Effector memory CD4-positive, alpha-beta T cell (primary cell): ENCODE results near the gene MTA1.

Experiments used
- DNase-seq, 3 donors: peaks; one replicate each; pipeline ENCODE4 v3.0.0-alpha.2; 2020
- H3K27ac ChIP-seq: 2 replicates; pipeline ENCODE4 v1.7.0; 2013; ENCODE audit warnings: mild to moderate bottlenecking, low read length, moderate library complexity; ENCODE audit not compliant: insufficient read depth, poor library complexity, severe bottlenecking
- H3K27me3 ChIP-seq: replicated peaks from 2 replicates; pipeline ENCODE4 v1.7.0; 2013; ENCODE audit warnings: mild to moderate bottlenecking, low read length; ENCODE audit not compliant: insufficient read depth, control insufficient read depth, poor library complexity, severe bottlenecking
- H3K36me3 ChIP-seq: 2 replicates; pipeline ENCODE4 v1.7.0; 2013; ENCODE audit warnings: mild to moderate bottlenecking, low read length, moderate library complexity; ENCODE audit not compliant: control insufficient read depth, insufficient read depth
- H3K4me1 ChIP-seq: 2 replicates; pipeline ENCODE4 v1.7.0; 2013; ENCODE audit warnings: low read length, mild to moderate bottlenecking; ENCODE audit not compliant: control insufficient read depth, insufficient read depth, poor library complexity, severe bottlenecking
- H3K4me3 ChIP-seq: 2 replicates; pipeline ENCODE4 v1.7.0; 2013; ENCODE audit warnings: low read length, low read depth, mild to moderate bottlenecking; ENCODE audit not compliant: insufficient read depth, poor library complexity, severe bottlenecking
- H3K9me3 ChIP-seq: 2 replicates; pipeline ENCODE4 v1.7.0; 2013; ENCODE audit warnings: mild to moderate bottlenecking, low read length, moderate library complexity; ENCODE audit not compliant: control insufficient read depth

MTA1 gene

GRCh38 chr14:105487986-105488777 is 68.6 kb downstream of the MTA1 start:
- no peaks in the 10 kb centered on the region for H3K36me3 ChIP-seq
- DNase-seq: no peak
- peak overlapping the region; percentile 71 for H3K4me3 ChIP-seq
- H3K4me1 ChIP-seq: peaks cover 63% of the 10 kb centered on the region
- no peaks in the 10 kb centered on the region for H3K9me3 ChIP-seq
- peak overlapping the region; percentile 100 for H3K27ac ChIP-seq
- H3K27me3 ChIP-seq: no peaks in the 10 kb centered on the region

GRCh38 chr14:105488781-105489541 is 69.3 kb downstream of the MTA1 start:
- H3K4me3 ChIP-seq: peak overlapping the region; percentile 59
- H3K4me1 ChIP-seq: peaks cover 55% of the 10 kb centered on the region
- no peaks in the 10 kb centered on the region for H3K36me3 ChIP-seq
- no peaks in the 10 kb centered on the region for H3K27me3 ChIP-seq
- no peaks in the 10 kb centered on the region for H3K9me3 ChIP-seq
- no peak for DNase-seq
- H3K27ac ChIP-seq: peak overlapping the region; percentile 100

- no peaks in the 10 kb centered on the region for H3K36me3 ChIP-seq
- peak overlapping the region; percentile 59 for H3K4me3 ChIP-seq
- H3K27ac ChIP-seq: peak overlapping the region; percentile 100
- H3K9me3 ChIP-seq: no peaks in the 10 kb centered on the region
- H3K27me3 ChIP-seq: no peaks in the 10 kb centered on the region
- peak; percentile 83 to 86 (median 86) for DNase-seq
- H3K4me1 ChIP-seq: peaks cover 48% of the 10 kb centered on the region
These were observed 70.1 kb downstream of the MTA1 start for GRCh38 chr14:105489542-105490266.

GRCh38 chr14:105490267-105490571 is 70.6 kb downstream of the MTA1 start:
- DNase-seq: no peak
- Histone ChIP-seq H3K27ac (peak overlapping the region; percentile 100), H3K27me3 (no peaks in the 10 kb centered on the region), H3K9me3 (no peaks in the 10 kb centered on the region), H3K36me3 (no peaks in the 10 kb centered on the region), H3K4me1 (peaks cover 43% of the 10 kb centered on the region), H3K4me3 (peak overlapping the region; percentile 59)

GRCh38 chr14:105490572-105491365 is 71.1 kb downstream of the MTA1 start, which contains the start of gene TEDC1:
TEDC1 (plus strand) TSS chr14:105491246; CDS start chr14:105491376, 130 bp downstream.
- Histone ChIP-seq H3K4me3 (peak within 1 kb of the TSS; percentile 72), H3K36me3 (no peaks in the 10 kb centered on the region), H3K9me3 (no peaks in the 10 kb centered on the region), H3K27me3 (no peaks in the 10 kb centered on the region), H3K27ac (peak within 1 kb of the TSS; percentile 100), H3K4me1 (peaks cover 37% of the 10 kb centered on the region)
- peak; percentile 99 for DNase-seq

DNA sequence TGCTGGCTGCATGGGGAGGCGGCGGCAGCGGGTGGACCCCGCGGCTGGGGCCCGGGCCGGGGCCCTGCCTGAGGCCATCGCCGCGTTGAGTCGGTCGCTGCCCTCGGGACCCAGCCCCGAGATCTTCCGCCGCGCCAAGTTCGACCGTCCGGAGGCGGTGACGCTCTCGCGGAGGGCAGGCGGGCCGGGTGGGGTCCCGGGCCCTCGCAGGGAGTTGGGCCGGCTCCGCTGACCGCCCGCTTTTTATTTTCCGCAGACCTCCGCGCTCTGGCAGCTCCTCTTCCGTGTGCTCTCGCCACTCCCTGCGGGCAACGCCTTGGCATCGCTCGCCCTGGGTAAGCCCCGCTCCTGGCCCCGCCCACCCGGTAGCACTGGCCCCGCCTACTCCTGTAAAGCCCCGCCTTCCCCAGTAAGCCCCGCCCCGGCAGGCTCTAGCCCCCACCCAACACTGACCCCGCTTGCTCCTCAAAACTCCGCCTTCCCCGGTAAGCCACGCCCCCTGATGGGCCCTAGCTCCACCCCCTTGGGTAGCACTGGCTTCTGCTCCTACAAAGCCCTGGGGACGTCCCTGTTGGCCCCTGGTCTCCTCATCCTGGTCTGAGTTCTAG is 71.8 kb downstream of the MTA1 start:
- H3K36me3 ChIP-seq: no peaks in the 10 kb centered on the region
- H3K9me3 ChIP-seq: no peaks in the 10 kb centered on the region
- peak; percentile 83 to 93 (median 87) for DNase-seq
- H3K4me1 ChIP-seq: peaks cover 30% of the 10 kb centered on the region
- peak overlapping the region; percentile 100 for H3K27ac ChIP-seq
- H3K4me3 ChIP-seq: peak overlapping the region; percentile 72
- H3K27me3 ChIP-seq: no peaks in the 10 kb centered on the region

DNA sequence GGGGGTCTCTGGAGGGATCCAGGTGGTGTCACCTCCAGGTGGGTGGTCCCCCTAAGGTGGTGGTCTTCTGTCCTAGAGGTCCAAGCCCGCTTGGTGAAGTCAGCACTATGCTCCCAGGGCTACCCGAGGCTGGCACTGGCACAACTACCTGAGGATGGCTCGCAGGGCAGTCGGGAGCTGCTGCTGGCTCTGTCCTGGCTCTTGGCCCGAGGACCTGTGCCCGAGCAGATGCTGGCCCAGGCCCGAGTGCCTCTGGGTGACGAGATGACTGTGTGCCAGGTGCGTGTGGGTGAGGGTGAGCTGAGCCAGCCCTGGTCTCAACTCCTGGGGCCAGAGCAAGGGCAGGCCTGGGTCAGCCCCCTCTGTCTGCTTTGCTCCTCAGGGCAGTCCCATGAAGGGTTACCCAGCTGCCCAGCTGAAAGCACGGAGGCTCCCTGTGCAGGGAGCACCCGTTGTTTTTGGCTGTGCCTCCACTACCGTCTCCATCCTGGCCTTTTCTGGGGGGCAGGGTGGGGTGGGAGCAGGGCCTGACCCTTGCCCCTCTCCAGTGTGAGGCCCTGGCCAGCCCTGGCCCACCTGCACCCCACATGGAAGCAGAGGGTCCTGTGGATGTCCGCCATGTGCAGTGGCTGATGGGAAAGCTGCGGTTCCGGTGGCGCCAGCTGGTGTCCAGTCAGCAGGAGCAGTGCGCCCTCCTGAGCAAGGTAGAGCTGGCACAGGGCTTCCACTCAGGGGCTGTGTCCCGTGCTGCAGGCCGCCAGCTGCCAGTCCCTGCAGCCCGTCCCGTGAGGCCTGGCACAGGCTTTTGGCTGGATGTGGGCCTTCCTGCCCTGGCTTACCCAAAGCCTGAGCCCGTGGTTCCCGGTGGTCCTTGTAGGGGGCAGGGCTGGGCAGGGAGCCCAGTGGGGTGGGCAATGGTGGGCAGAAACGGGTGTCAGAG is 72.7 kb downstream of the MTA1 start:
- Histone ChIP-seq H3K9me3 (no peaks in the 10 kb centered on the region), H3K36me3 (no peaks in the 10 kb centered on the region), H3K27ac (peak overlapping the region; percentile 100), H3K27me3 (no peaks in the 10 kb centered on the region), H3K4me1 (peaks cover 23% of the 10 kb centered on the region), H3K4me3 (no peak overlapping the region)
- DNase-seq: no peak

DNA sequence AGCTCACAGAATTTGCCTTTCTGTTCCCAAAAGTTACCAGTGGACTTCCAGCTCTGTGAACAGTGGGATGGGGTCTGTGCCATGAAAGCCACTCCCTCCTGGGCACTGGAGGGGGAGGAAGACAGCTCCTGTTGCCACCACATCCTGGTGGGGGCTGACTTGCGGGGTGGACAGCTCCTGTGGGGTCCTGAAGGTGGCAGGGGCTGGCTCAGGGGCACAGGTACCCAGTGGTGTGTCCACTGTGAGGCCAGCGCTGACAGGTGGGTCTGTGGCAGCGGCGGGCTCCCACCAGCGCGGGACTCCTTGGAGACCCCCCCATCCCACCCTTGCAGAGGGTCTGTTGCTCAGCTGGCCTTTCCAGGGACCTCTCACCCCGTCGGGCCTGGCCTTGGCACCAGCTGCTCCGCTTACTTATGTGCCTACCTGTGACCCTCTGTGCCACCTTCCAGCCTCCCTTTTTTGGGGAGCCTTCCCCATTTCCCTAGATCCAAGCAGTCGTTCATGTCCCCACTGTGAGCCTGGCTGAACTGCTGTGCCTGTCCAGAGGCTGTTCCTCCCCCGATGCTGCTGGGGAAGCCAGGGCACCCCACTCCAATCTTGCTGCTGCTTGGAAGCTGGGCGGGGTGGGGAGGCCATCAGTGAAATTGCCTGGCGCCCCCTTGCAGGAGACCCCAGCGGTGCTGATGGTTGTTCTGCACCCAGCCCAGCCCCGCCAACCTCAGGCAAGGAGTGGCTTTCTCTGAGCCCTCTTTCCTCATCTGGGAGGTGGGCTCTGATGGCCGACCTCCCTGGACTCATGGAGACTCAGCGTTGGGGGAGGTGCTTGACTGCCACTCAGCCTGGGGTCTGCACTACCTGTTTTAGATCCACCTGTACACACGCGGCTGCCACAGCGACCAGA is 73.6 kb downstream of the MTA1 start:
- Histone ChIP-seq H3K36me3 (peaks cover 3% of the 10 kb centered on the region), H3K9me3 (no peaks in the 10 kb centered on the region), H3K4me3 (no peak overlapping the region), H3K4me1 (peaks cover 20% of the 10 kb centered on the region), H3K27me3 (no peaks in the 10 kb centered on the region), H3K27ac (no peak overlapping the region)
- no peak for DNase-seq
